Transverse colon (tissue), 4 donors: ENCODE measurements around the gene DBH. TPM values are rescaled to one million over a fixed set of nuclear protein-coding genes. Genes with fewer than 3 reads are reported as not detected.

Source experiments
- DNase-seq: peaks from one replicate; pipeline ENCODE4 v3.0.0-alpha.2; 2019
- H3K27ac ChIP-seq, 4 donors: fragments of 200-600 bp; sonication (generic); 2 replicates each; pipeline ENCODE4 v1.5.1; 2016 to 2018; ENCODE audit warnings: inconsistent platforms in 4 of 4
- H3K27me3 ChIP-seq: fragments of 200-600 bp; sonication (generic); 2 replicates; pipeline ENCODE4 v1.5.1; 2017; ENCODE audit warnings: inconsistent platforms
- H3K36me3 ChIP-seq, 4 donors: fragments of 200-600 bp; sonication (generic); 2 replicates each; pipeline ENCODE4 v1.5.1; 2017 to 2019; ENCODE audit warnings: inconsistent platforms in 4 of 4
- H3K4me1 ChIP-seq, 4 donors: fragments of 200-600 bp; sonication (generic); 2 replicates each; pipeline ENCODE4 v1.5.1; 2017 to 2020; ENCODE audit warnings: inconsistent platforms in 4 of 4
- H3K4me3 ChIP-seq, 4 donors: fragments of 200-600 bp; sonication (generic); 1 replicate in 1 of 4; 2 replicates in 3 of 4; pipeline versions ENCODE4 v1.5.1 to v1.6.1; 2017 to 2019; ENCODE audit warnings: inconsistent platforms in 4 of 4
- H3K9me3 ChIP-seq, 2 donors: fragments of 200-600 bp; sonication (generic); 2 replicates each; pipeline ENCODE4 v1.5.1; 2017 to 2019; ENCODE audit warnings: inconsistent platforms in 2 of 2
- EP300 ChIP-seq: sonication (generic); formaldehyde crosslinking; IDR thresholded peaks from one replicate; pipeline ENCODE4 v1.6.1; 2017; ENCODE audit warnings: antibody characterized with exemption, low read depth
- POLR2A ChIP-seq: fragments of 450-650 bp; IDR thresholded peaks from one replicate; pipeline ENCODE4 v1.6.1; 2016; ENCODE audit warnings: antibody characterized with exemption, mild to moderate bottlenecking, moderate library complexity
- POLR2AphosphoS5 ChIP-seq, 3 donors: sonication (generic); formaldehyde crosslinking; IDR thresholded peaks; one replicate each; pipeline ENCODE4 v1.6.1; 2016; ENCODE audit warnings: antibody characterized with exemption in 3 of 3
- WGBS, 2 donors: methylation state at CpG; one replicate each; pipeline ENCODE4 v1.1.5; 2018; ENCODE audit warnings: low coverage in 1 of 2; 5-methylcytosine and 5-hydroxymethylcytosine counted together
- in situ Hi-C, 4 donors: fragments of 200-750 bp; cut with MboI; loops; one replicate each; pipeline versions ENCODE4 v1.15.0 to v1.15.1; 2017; ENCODE audit warnings: low sequenced_read_pairs in 3 of 4, low pct_ligation_motif_present in 1 of 4, low pct_unique_long_range_greater_than_20kb in 1 of 4
- intact Hi-C: fragments of 100-400 bp; cut with DNase I; formaldehyde crosslinking; loops from one replicate; pipeline ENCODE4 v1.15.1; 2023; ENCODE audit warnings: low total_unique reads
- total RNA-seq, 4 donors: library from RNA; depleted of rRNA; stranded (reverse); fragments of >200 nt; gene quantifications; one replicate each; pipeline ENCODE4 v1.1.0, GENCODE V29; 2016
- TF ChIP-seq, protein P1 (sequence below), 5 experiments: fragments of 200-600 bp in 3 of 5; fragments of 450-650 bp in 2 of 5; sonication (generic) in 3 of 5; IDR thresholded peaks; 1 replicate in 2 of 5; 2 replicates in 3 of 5; pipeline ENCODE4 v1.5.1; 2016 to 2017; ENCODE audit warnings: antibody characterized with exemption in 5 of 5, inconsistent platforms in 3 of 5, mild to moderate bottlenecking in 2 of 5, moderate library complexity in 1 of 5

DBH gene
- total RNA-seq, 4 donors from 2014 or later, result not detected

GRCh38 chr9:133655701-133656100 is 19.5 kb downstream of the DBH start:
- 69% methylated on average over 14 of the region's 14 CpGs; no CpG with 5 or more reads in 1 of the 2 donors for WGBS, 2 donors
- TF ChIP-seq POLR2AphosphoS5 (IDR thresholded peaks at IDR 0.05) (no peak), POLR2A (no peak), EP300 (no peak)
- TF ChIP-seq, protein P1, sequence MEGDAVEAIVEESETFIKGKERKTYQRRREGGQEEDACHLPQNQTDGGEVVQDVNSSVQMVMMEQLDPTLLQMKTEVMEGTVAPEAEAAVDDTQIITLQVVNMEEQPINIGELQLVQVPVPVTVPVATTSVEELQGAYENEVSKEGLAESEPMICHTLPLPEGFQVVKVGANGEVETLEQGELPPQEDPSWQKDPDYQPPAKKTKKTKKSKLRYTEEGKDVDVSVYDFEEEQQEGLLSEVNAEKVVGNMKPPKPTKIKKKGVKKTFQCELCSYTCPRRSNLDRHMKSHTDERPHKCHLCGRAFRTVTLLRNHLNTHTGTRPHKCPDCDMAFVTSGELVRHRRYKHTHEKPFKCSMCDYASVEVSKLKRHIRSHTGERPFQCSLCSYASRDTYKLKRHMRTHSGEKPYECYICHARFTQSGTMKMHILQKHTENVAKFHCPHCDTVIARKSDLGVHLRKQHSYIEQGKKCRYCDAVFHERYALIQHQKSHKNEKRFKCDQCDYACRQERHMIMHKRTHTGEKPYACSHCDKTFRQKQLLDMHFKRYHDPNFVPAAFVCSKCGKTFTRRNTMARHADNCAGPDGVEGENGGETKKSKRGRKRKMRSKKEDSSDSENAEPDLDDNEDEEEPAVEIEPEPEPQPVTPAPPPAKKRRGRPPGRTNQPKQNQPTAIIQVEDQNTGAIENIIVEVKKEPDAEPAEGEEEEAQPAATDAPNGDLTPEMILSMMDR (IDR thresholded peaks at IDR 0.05), result no peak
- H3K36me3 ChIP-seq, result no peaks in the 10 kb centered on the region
- peaks cover 9 to 12% (median 11%) of the 10 kb centered on the region in 4 donors for H3K4me1 ChIP-seq
- no peak overlapping the region for H3K4me3 ChIP-seq
- no peaks in the 10 kb centered on the region for H3K9me3 ChIP-seq
- in situ Hi-C loops (no loop called here), intact Hi-C loops (no loop called here)
- H3K27ac ChIP-seq, result no peak overlapping the region
- no peak for DNase-seq
- H3K27me3 ChIP-seq, result peaks cover 91% of the 10 kb centered on the region

GRCh38 chr9:133656211-133657119 is 20.3 kb downstream of the DBH start:
- in situ Hi-C loops, result no loop called here
- H3K27ac ChIP-seq, result no peak overlapping the region
- 61% methylated on average over 36 of the region's 36 CpGs; no CpG with 5 or more reads in 1 of the 2 donors for WGBS, 2 donors
- H3K9me3 ChIP-seq, result no peaks in the 10 kb centered on the region
- no peak for TF ChIP-seq EP300
- TF ChIP-seq POLR2A, result no peak
- no peak for TF ChIP-seq POLR2AphosphoS5 (IDR thresholded peaks at IDR 0.05)
- TF ChIP-seq, protein P1 (IDR thresholded peaks at IDR 0.05), result no peak
- H3K4me1 ChIP-seq, result peaks cover 9 to 12% (median 11%) of the 10 kb centered on the region in 4 donors
- no peak overlapping the region for H3K4me3 ChIP-seq
- peaks cover 90% of the 10 kb centered on the region for H3K27me3 ChIP-seq
- DNase-seq, result no peak
- no peaks in the 10 kb centered on the region for H3K36me3 ChIP-seq
- intact Hi-C loops, result no loop called here

GRCh38 chr9:133657120-133657661 is 21.0 kb downstream of the DBH start:
- Histone ChIP-seq H3K27me3 (peaks cover 83% of the 10 kb centered on the region), H3K27ac (no peak overlapping the region), H3K9me3 (no peaks in the 10 kb centered on the region), H3K36me3 (no peaks in the 10 kb centered on the region), H3K4me3 (no peak overlapping the region), H3K4me1 (peaks cover 9 to 12% (median 11%) of the 10 kb centered on the region in 4 donors)
- in situ Hi-C loops, result no loop called here
- 73 to 82% methylated on average over 4 to 13 of the region's 13 CpGs for WGBS, 2 donors
- TF ChIP-seq POLR2AphosphoS5 (IDR thresholded peaks at IDR 0.05), result no peak
- no peak for TF ChIP-seq POLR2A
- TF ChIP-seq, protein P1 (IDR thresholded peaks at IDR 0.05), result no peak
- no peak for TF ChIP-seq EP300
- intact Hi-C loops, result no loop called here
- no peak for DNase-seq
